Measurements from ENCODE around the gene ZNF540.

- TF ChIP-seq CTCF (IDR thresholded peaks at IDR 0.05 in 2 of 3, conservative IDR thresholded peaks at IDR 0.05 in 1 of 3; ENCODE audit: insufficient read depth in 2 of 3, low read depth in 1 of 3, low read length in 3 of 3) (no peak), ATF4 (CRISPR knock-in tag; IDR thresholded peaks at IDR 0.05) (no peak), ZNF217 (CRISPR knock-in tag; IDR thresholded peaks at IDR 0.05) (no peak), PHB (CRISPR knock-in tag; IDR thresholded peaks at IDR 0.05) (no peak), ZNF124 (CRISPR knock-in tag; IDR thresholded peaks at IDR 0.05) (no peak), PML (IDR thresholded peaks at IDR 0.05; ENCODE audit: low read length) (no peak), DDX20 (tag; IDR thresholded peaks at IDR 0.05; ENCODE audit: low read depth) (no peak), POLR2A (conservative IDR thresholded peaks at IDR 0.05) (no peak), TBP (optimal IDR thresholded peaks at IDR 0.05; ENCODE audit: low read depth, low read length) (no peak)
Observed at GRCh38 chr19:37563518-37563917, 31.2 kb upstream of the ZNF540 start.

Measured in K562 (cell line).